ENCODE measurements around the gene FBXO17. TPM values are rescaled to one million over a fixed set of nuclear protein-coding genes. Genes with fewer than 3 reads are reported as not detected.

FBXO17 gene
- polyA plus RNA-seq, 1 donor from 2014 or later: not detected

DNA sequence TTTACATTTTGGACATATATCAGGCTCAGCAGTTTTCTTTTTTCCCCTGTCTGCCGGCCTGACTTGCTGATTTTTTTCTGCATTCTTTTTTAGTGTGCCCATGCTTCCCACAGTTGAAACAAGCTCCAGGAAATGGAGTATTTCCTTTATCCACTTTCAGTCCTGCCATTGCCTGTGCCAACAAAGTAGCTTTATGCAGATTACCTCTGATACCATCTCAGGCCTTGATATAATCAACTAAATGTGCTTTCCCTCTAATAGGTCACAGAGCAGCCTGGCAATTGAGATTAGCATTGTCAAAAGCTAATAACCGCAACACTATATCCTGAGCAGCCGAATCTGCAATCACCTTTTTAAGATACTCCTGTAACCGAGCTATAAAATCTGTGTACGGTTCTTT lies 35.6 kb downstream of the FBXO17 start:
- Histone ChIP-seq H3K9me3 (ENCODE audit: low read length) (no peaks in the 10 kb centered on the region), H3K9ac (ENCODE audit: low read length) (no peak overlapping the region), H3K79me2 (replicated peaks; ENCODE audit: insufficient read depth, low read length) (no peaks in the 10 kb centered on the region), H3K27ac (ENCODE audit: low read length) (no peak overlapping the region), H3K4me2 (ENCODE audit: low read length) (no peak overlapping the region), H3F3A (ENCODE audit: insufficient read depth, low read length, poor library complexity, severe bottlenecking) (no peaks in the 10 kb centered on the region), H2AFZ (ENCODE audit: low read depth, low read length) (no peak overlapping the region), H3K27me3 (ENCODE audit: insufficient read depth, low read depth, low read length) (no peaks in the 10 kb centered on the region), H3K4me3 (ENCODE audit: low read length) (no peak overlapping the region), H3K36me3 (ENCODE audit: insufficient read depth, low read length) (no peaks in the 10 kb centered on the region), H4K20me1 (ENCODE audit: insufficient read depth) (no peaks in the 10 kb centered on the region), H3K9me2 (ENCODE audit: insufficient read depth, low read length) (no peaks in the 10 kb centered on the region)
- TF ChIP-seq POLR2AphosphoS5 (IDR thresholded peaks at IDR 0.05) (no peak), MXI1 (conservative IDR thresholded peaks at IDR 0.05; ENCODE audit: poor library complexity, severe bottlenecking) (no peak), TAF1 (IDR thresholded peaks at IDR 0.05; ENCODE audit: low read depth) (no peak), RAD21 (conservative IDR thresholded peaks at IDR 0.05) (no peak), EP300 (conservative IDR thresholded peaks at IDR 0.05; ENCODE audit: poor library complexity, severe bottlenecking) (no peak), SMC3 (conservative IDR thresholded peaks at IDR 0.05; ENCODE audit: poor library complexity) (no peak), EZH2 (IDR thresholded peaks at IDR 0.05; ENCODE audit: borderline replicate concordance, insufficient read depth, low read length, poor library complexity, severe bottlenecking) (no peak)
- TF ChIP-seq, protein P1, sequence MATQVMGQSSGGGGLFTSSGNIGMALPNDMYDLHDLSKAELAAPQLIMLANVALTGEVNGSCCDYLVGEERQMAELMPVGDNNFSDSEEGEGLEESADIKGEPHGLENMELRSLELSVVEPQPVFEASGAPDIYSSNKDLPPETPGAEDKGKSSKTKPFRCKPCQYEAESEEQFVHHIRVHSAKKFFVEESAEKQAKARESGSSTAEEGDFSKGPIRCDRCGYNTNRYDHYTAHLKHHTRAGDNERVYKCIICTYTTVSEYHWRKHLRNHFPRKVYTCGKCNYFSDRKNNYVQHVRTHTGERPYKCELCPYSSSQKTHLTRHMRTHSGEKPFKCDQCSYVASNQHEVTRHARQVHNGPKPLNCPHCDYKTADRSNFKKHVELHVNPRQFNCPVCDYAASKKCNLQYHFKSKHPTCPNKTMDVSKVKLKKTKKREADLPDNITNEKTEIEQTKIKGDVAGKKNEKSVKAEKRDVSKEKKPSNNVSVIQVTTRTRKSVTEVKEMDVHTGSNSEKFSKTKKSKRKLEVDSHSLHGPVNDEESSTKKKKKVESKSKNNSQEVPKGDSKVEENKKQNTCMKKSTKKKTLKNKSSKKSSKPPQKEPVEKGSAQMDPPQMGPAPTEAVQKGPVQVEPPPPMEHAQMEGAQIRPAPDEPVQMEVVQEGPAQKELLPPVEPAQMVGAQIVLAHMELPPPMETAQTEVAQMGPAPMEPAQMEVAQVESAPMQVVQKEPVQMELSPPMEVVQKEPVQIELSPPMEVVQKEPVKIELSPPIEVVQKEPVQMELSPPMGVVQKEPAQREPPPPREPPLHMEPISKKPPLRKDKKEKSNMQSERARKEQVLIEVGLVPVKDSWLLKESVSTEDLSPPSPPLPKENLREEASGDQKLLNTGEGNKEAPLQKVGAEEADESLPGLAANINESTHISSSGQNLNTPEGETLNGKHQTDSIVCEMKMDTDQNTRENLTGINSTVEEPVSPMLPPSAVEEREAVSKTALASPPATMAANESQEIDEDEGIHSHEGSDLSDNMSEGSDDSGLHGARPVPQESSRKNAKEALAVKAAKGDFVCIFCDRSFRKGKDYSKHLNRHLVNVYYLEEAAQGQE (IDR thresholded peaks at IDR 0.05; ENCODE audit: borderline replicate concordance): no peak
- TF ChIP-seq, protein P2, sequence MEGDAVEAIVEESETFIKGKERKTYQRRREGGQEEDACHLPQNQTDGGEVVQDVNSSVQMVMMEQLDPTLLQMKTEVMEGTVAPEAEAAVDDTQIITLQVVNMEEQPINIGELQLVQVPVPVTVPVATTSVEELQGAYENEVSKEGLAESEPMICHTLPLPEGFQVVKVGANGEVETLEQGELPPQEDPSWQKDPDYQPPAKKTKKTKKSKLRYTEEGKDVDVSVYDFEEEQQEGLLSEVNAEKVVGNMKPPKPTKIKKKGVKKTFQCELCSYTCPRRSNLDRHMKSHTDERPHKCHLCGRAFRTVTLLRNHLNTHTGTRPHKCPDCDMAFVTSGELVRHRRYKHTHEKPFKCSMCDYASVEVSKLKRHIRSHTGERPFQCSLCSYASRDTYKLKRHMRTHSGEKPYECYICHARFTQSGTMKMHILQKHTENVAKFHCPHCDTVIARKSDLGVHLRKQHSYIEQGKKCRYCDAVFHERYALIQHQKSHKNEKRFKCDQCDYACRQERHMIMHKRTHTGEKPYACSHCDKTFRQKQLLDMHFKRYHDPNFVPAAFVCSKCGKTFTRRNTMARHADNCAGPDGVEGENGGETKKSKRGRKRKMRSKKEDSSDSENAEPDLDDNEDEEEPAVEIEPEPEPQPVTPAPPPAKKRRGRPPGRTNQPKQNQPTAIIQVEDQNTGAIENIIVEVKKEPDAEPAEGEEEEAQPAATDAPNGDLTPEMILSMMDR (IDR thresholded peaks at IDR 0.05; ENCODE audit: poor library complexity, severe bottlenecking): no peak

DNA sequence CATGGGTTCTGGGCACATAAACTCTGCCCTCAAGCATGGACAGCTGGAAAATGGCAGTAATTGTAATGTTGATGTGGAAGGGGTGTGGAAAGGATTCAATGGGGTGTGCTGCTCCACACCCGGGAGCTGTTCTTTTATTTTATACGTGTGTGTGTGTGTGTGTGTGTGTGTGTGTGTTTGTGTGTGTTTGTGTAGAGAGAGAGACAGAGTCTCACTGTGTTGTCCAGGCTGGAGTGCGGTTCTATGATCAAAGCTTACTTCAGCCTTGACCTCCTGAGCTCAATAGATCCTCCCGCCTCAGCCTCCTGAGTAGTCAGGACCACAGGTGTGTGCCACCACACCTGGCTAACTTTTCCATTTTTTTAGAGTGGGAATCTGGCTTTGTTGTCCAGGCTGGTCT lies 42.0 kb downstream of the FBXO17 start:
- Histone ChIP-seq H3K9me2 (ENCODE audit: insufficient read depth, low read length) (no peaks in the 10 kb centered on the region), H3K36me3 (ENCODE audit: insufficient read depth, low read length) (no peaks in the 10 kb centered on the region), H3K4me2 (ENCODE audit: low read length) (no peak overlapping the region), H3K27me3 (ENCODE audit: insufficient read depth, low read depth, low read length) (no peaks in the 10 kb centered on the region), H3K79me2 (replicated peaks; ENCODE audit: insufficient read depth, low read length) (peaks cover 12% of the 10 kb centered on the region), H3F3A (ENCODE audit: insufficient read depth, low read length, poor library complexity, severe bottlenecking) (no peaks in the 10 kb centered on the region), H3K4me3 (ENCODE audit: low read length) (no peak overlapping the region), H4K20me1 (ENCODE audit: insufficient read depth) (no peaks in the 10 kb centered on the region), H3K9ac (ENCODE audit: low read length) (no peak overlapping the region), H3K9me3 (ENCODE audit: low read length) (no peaks in the 10 kb centered on the region), H3K27ac (ENCODE audit: low read length) (no peak overlapping the region), H2AFZ (ENCODE audit: low read depth, low read length) (no peak overlapping the region)
- TF ChIP-seq POLR2AphosphoS5 (IDR thresholded peaks at IDR 0.05): no peak
- TF ChIP-seq MXI1 (conservative IDR thresholded peaks at IDR 0.05; ENCODE audit: poor library complexity, severe bottlenecking): no peak
- TF ChIP-seq, protein P2 (IDR thresholded peaks at IDR 0.05; ENCODE audit: poor library complexity, severe bottlenecking): no peak
- no peak for TF ChIP-seq TAF1 (IDR thresholded peaks at IDR 0.05; ENCODE audit: low read depth)
- TF ChIP-seq EZH2 (IDR thresholded peaks at IDR 0.05; ENCODE audit: borderline replicate concordance, insufficient read depth, low read length, poor library complexity, severe bottlenecking): no peak
- no peak for TF ChIP-seq SMC3 (conservative IDR thresholded peaks at IDR 0.05; ENCODE audit: poor library complexity)

Data from neural cell (in vitro differentiated cells).